ENCODE results near the gene UBA6. TPM values are rescaled to one million over a fixed set of nuclear protein-coding genes. Genes with fewer than 3 reads are reported as not detected.

The UBA6 gene
- total RNA-seq, 2 experiments from 2014 or later = 64.8 to 65.2 TPM

DNA sequence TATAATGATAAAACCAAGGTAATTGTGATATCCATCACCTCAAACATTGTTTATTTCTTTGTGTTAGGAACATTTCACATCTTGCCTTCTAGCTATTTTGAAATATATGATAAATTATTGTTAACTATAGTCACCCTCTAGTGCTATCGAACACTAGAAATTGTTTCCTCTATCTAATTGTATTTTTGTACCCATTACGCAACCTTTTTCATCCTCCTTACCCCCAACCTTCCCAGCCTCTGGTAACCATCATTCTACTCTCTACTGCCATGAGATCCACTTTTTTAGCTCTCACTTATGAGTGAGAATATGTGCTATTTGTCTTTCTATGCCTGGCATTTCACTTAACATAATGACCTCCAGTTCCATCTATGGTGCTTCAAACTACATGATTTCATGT, 3.9 kb upstream of the UBA6 start:
- POLR2A ChIA-PET = no interaction called here
- ATAC-seq (ENCODE audit: low read depth) (no peak), DNase-seq (no peak)
- Mint-ChIP-seq H3K4me1 (peaks cover 33% of the 10 kb centered on the region), H3K4me3 (no peak overlapping the region), H3K9me3 (peaks cover 17% of the 10 kb centered on the region), H3K27ac (no peak overlapping the region), H3K27me3 (no peaks in the 10 kb centered on the region), H3K36me3 (peaks cover 55% of the 10 kb centered on the region)

DNA sequence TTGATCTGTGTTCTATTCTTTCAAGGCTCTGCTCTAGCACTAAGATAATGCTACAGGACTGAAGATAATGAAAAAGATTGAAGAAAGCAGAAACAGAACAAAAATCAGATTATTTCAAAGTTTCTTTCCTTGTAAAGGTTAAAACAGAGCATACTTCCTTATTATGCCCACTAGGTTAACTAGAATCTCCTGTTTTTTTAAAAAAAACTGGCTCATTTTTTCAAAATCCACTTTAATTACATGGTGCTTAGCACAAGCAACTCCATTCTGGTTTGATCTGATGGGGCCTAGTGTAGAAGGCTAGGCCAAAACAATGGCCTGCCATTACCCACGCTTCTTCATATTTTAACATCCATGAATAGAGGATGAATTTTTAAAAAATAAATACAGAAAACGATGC, 1.2 kb upstream of the UBA6 start:
- H3K27me3 Mint-ChIP-seq = no peaks in the 10 kb centered on the region
- peak overlapping the region; percentile 98 for H3K4me3 Mint-ChIP-seq
- ATAC-seq (ENCODE audit: low read depth) = no peak
- POLR2A ChIA-PET = interaction anchor here (1.7 to 2.1 kb wide), 2 partner anchors 11 to 42 kb away, joined by 4 to 16 read pairs; no protein-coding TSS in a partner anchor
- H3K36me3 Mint-ChIP-seq = peaks cover 44% of the 10 kb centered on the region
- DNase-seq = no peak
- H3K4me1 Mint-ChIP-seq = peaks cover 51% of the 10 kb centered on the region
- peak overlapping the region; percentile 98 for H3K27ac Mint-ChIP-seq
- H3K9me3 Mint-ChIP-seq = peaks cover 15% of the 10 kb centered on the region

DNA sequence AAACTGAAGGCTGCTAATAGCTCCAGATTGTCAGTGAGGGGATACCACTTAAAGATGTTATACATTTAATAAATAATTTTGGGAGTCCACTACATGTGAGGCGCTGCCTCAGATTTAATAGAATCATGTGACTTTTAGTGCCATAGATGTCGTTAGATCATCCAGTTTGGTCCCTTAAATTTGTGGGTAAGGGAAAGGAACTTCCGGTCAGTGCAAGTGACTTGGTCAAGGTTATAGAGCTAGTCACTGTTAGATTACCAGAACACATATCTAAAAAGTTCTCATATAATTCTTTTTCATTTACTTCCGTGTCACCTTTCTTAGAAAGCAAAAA, 529 bp upstream of the UBA6 start:
- Mint-ChIP-seq H3K36me3 (peaks cover 39% of the 10 kb centered on the region), H3K4me1 (peaks cover 51% of the 10 kb centered on the region), H3K9me3 (peaks cover 12% of the 10 kb centered on the region), H3K4me3 (peak overlapping the region; percentile 98), H3K27ac (peak overlapping the region; percentile 98), H3K27me3 (no peaks in the 10 kb centered on the region)
- no peak for ATAC-seq (ENCODE audit: low read depth)
- POLR2A ChIA-PET = interaction anchor here (1.0 to 2.5 kb wide), 8 partner anchors 10 to 157 kb away, joined by 4 to 16 read pairs (median 4); partner anchors contain the start of gene CENPC
- DNase-seq = no peak

DNA sequence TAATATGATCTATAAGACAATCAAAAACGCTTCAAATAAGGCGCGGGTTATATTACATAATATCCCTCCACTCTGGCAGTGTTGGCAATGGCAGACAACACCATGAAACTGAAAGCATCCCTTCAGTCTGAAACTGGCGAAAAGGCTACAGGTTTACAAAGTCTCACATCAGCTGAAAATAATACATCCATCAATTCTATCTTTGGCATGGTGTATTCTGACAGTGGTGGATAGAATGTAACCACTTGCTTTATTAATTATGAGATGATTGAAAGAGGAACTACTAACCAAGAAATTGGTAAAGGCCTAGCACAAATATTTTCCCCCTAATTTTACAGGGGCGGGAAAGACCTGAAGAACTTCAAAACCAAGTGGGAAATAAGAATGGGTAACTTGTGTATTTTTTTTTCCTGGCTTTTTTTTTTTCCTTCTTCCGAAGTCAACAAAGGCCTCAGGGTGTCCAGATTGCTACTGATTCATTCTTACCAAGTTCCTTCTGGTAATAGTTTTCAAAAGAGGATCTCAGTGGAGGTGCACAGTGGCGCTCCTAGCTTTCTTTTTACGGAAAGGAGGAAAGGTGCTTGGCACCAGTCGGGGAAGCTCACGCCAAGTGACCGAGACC, 728 bp downstream of the UBA6 start:
- H3K27ac Mint-ChIP-seq = peak overlapping the region; percentile 98
- ATAC-seq (ENCODE audit: low read depth) (no peak), DNase-seq (no peak)
- H3K4me1 Mint-ChIP-seq = peaks cover 47% of the 10 kb centered on the region
- peaks cover 9% of the 10 kb centered on the region for H3K9me3 Mint-ChIP-seq
- H3K27me3 Mint-ChIP-seq = no peaks in the 10 kb centered on the region
- H3K4me3 Mint-ChIP-seq = peak overlapping the region; percentile 98
- H3K36me3 Mint-ChIP-seq = peaks cover 32% of the 10 kb centered on the region
- POLR2A ChIA-PET = interaction anchor here (0.7 to 2.5 kb wide), 7 partner anchors 9 to 154 kb away, joined by 3 to 16 read pairs (median 4); partner anchors contain the start of gene CENPC

DNA sequence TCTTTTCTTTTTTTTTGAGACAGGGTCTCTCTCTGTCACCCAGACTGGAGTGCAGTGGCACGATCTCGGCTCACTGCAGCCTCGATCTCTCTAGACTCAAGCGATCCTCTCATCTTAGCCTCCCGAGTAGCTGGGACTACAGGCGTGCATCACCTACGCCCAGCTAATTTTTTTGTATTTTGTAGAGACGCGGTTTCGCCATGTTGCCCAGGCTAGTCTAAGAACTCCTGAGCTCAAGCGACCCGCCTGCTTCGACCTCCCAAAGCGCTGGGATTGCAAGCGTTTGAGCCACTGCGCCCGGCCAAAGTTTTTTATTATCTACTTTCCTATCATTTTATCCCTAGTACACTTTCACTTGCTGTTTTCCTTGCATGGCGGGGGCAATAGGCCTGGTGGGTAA, 1.4 kb downstream of the UBA6 start:
- no peak for DNase-seq
- POLR2A ChIA-PET = interaction anchor here (1.6 to 2.5 kb wide), 2 partner anchors 13 to 154 kb away, joined by 4 to 14 read pairs; partner anchors contain the start of gene CENPC
- Mint-ChIP-seq H3K4me3 (peak overlapping the region; percentile 98), H3K4me1 (peaks cover 43% of the 10 kb centered on the region), H3K27ac (peak overlapping the region; percentile 98), H3K9me3 (peaks cover 5% of the 10 kb centered on the region), H3K36me3 (peaks cover 30% of the 10 kb centered on the region), H3K27me3 (no peaks in the 10 kb centered on the region)
- ATAC-seq (ENCODE audit: low read depth) = no peak

DNA sequence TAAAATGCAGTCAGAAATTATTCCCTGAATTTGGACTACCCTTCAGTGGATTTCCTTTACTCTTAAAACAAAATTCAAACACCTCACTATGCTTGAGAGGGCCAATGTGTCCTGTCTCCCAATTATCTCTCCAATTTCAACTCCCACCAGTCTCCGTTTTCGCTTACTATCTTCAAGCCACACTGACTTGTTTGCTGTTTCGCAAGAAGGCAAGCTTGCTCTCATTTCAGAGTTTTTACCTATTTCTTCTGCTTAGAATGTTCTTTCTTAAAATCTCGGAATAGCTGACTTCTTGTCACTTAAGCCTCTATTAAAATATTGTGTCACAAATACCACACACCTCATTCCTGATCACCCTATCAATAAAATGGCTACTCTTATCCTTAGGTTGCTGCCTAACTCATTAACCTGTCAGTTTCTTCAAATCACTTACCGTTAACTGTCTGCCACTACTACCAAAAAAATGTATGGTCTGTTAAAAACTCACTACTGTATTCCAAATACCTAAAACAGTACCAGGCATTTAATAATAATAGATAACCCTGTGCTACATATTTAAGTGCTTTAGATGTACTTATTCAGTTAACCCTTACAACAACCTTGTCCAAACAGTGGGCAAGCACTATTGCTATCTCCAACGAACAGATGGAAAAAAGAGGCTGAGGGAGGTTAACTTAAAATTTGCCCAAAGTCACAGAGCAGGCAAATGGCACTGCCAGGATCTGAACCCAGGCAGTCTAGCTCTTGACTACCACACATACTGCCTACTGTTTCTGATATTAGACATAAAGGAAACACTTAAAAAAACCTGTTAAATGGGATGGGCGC, 2.9 kb downstream of the UBA6 start:
- Mint-ChIP-seq H3K4me3 (no peak overlapping the region), H3K4me1 (peaks cover 33% of the 10 kb centered on the region), H3K9me3 (no peaks in the 10 kb centered on the region), H3K27me3 (no peaks in the 10 kb centered on the region), H3K36me3 (peaks cover 30% of the 10 kb centered on the region), H3K27ac (no peak overlapping the region)
- DNase-seq (no peak), ATAC-seq (ENCODE audit: low read depth) (no peak)
- POLR2A ChIA-PET = interaction anchor here (1.0 kb wide), 1 partner anchor 153 kb away, joined by 3 read pairs; the partner anchor contains the start of gene CENPC

DNA sequence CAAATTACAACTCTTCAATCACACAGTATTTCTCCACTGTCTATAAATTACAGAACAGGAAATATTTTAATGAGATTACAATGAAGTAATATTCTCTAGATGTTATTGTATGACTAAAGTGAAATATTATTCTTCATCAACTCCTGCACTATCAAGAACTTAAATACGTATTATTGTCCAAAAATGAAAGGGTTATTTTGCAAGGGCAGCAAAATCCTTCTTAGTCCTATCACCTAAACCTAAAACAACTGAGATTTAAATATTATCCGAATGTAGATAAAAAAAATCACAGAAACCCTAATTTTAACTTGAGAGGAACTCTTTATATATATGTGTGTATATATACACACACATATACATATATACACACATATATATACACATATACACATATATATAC, 4.9 kb downstream of the UBA6 start:
- peaks cover 44% of the 10 kb centered on the region for H3K36me3 Mint-ChIP-seq
- ATAC-seq (ENCODE audit: low read depth) = no peak

DNA sequence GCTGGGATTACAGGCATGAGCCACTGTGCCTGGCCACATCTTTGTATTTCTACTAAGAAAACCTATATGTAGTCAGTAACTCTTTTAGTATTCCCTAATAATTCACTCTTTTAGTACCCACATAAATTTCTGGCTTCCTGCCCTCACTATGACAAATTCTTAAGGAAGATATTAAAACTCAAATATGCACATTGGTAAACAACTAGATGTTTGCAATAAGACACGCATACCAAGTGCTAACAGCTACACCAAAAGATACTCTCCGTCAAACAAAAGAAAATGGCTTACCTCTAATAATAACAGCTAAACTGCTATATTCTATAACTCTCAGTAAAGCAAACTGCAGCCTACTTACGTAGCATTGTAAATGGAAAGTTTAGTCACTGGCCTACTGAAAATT, 6.3 kb downstream of the UBA6 start:
- Mint-ChIP-seq H3K4me3 (no peak overlapping the region), H3K4me1 (peaks cover 36% of the 10 kb centered on the region), H3K9me3 (peaks cover 8% of the 10 kb centered on the region), H3K27ac (no peak overlapping the region), H3K36me3 (peaks cover 54% of the 10 kb centered on the region), H3K27me3 (no peaks in the 10 kb centered on the region)
- ATAC-seq (ENCODE audit: low read depth) = no peak
- DNase-seq = no peak
- POLR2A ChIA-PET = interaction anchor here (0.7 kb wide), 1 partner anchor 26 kb away, joined by 3 read pairs; no protein-coding TSS in a partner anchor

More for the DNA sequence above, 4.9 kb downstream of the UBA6 start:
- H3K9me3 Mint-ChIP-seq = peaks cover 8% of the 10 kb centered on the region
- H3K4me3 Mint-ChIP-seq = no peak overlapping the region
- no peaks in the 10 kb centered on the region for H3K27me3 Mint-ChIP-seq
- H3K4me1 Mint-ChIP-seq = peaks cover 33% of the 10 kb centered on the region
- no peak for DNase-seq
- H3K27ac Mint-ChIP-seq = no peak overlapping the region
- POLR2A ChIA-PET = no interaction called here

DNA sequence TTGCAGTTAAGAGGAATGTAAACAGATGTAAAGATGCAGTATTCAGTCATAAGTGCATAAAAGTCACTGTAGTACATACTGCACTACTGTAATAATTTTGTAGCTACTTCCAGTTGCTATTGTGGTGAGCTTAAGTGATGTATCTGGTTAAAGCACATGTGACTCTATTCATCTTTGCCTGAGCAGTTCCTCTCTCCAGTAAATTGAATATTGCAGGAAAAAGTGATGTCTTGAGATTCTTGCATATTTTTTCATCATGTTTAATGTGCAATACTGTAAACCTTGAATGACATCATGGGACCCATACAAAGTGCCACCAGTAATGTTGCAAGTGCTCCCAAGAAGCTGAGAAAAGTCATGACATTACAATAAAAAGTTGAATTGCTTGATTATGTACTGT, 9.6 kb downstream of the UBA6 start:
- H3K36me3 Mint-ChIP-seq = peaks cover 56% of the 10 kb centered on the region
- ATAC-seq (ENCODE audit: low read depth) = no peak
- H3K4me1 Mint-ChIP-seq = peaks cover 25% of the 10 kb centered on the region
- no peak overlapping the region for H3K4me3 Mint-ChIP-seq
- POLR2A ChIA-PET = interaction anchor here (1.7 kb wide), 1 partner anchor 10 kb away, joined by 16 read pairs; the partner anchor contains the start of gene UBA6
- no peaks in the 10 kb centered on the region for H3K27me3 Mint-ChIP-seq
- no peak for DNase-seq
- peaks cover 8% of the 10 kb centered on the region for H3K9me3 Mint-ChIP-seq
- H3K27ac Mint-ChIP-seq = no peak overlapping the region

DNA sequence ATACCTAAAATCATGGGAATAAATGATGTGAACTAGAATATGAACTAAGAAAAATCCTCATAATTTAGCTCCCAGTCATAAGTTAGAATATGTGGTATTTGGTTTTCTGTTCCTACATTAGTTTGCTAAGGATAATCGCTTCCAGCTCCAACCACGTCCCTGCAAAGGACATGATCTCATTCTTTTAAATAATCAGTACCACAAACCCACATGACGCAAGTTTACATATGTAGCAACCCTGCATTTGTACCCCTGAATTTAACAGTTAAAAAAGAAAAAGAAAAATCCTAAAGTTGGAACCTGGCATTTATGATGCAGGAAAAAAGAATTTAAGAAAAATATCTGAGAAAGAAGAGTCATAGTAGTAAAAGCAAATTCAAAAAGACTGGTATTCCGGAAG, 13.3 kb downstream of the UBA6 start:
- Mint-ChIP-seq H3K36me3 (peaks cover 49% of the 10 kb centered on the region), H3K4me1 (peaks cover 40% of the 10 kb centered on the region), H3K27me3 (no peaks in the 10 kb centered on the region), H3K4me3 (no peak overlapping the region), H3K27ac (no peak overlapping the region), H3K9me3 (peaks cover 6% of the 10 kb centered on the region)
- no peak for DNase-seq
- POLR2A ChIA-PET = interaction anchor here (1.2 kb wide), 1 partner anchor 13 kb away, joined by 4 read pairs; the partner anchor contains the start of gene UBA6
- no peak for ATAC-seq (ENCODE audit: low read depth)

DNA sequence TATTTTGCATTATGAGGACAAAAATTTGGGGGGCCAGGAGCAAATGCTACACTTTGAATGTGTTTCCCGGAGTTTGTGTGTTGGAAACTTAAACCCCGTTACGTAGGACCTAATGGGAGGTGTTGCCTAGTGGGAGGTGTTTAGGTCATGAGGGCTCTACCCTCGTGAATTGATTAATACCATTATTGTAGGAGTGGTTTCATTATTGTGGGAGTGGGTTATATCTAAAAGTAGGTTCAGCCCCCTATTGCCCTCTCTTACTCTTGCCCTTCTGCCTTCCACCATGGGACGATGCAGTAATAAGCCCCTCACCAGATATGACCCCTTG, 15.5 kb downstream of the UBA6 start:
- peaks cover 39% of the 10 kb centered on the region for H3K4me1 Mint-ChIP-seq

DNA sequence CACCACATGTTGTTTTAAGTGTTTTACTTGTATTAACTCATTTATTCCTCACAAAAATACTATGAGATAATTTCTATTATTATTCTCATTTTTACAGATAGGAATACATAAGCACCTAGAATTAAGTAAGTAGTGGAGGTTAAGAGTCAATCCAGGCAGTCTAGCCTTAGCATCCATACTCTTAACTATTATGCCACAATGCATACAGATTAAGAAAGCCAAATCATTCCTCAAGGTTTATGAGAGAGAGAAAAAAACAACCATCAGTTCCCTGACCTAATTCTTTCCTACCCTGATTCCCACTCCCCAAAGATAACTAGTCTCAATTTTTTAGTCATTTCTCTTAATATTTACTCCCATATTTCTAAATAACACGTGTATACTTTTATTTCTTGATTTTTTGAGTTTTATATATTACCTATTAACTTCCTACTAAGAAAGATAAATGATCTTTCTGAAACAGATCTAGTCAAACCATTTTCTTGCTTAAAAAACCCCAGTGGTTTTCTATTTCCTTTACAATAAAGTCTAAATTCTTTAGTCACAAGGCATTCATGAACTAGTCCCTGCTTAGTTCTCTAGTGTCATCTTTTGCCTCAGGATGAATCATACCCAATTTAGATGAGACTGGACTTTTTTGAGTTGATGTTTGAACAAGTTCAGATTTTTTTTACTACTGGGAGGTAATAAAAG, 16.0 kb downstream of the UBA6 start:
- Mint-ChIP-seq H3K4me1 (peaks cover 39% of the 10 kb centered on the region), H3K4me3 (peak overlapping the region; percentile 32), H3K27me3 (no peaks in the 10 kb centered on the region), H3K9me3 (no peaks in the 10 kb centered on the region), H3K27ac (peak overlapping the region; percentile 47), H3K36me3 (peaks cover 38% of the 10 kb centered on the region)
- POLR2A ChIA-PET = no interaction called here
- ATAC-seq (ENCODE audit: low read depth) (no peak), DNase-seq (no peak)

More for the DNA sequence above, 15.5 kb downstream of the UBA6 start:
- DNase-seq (no peak), ATAC-seq (ENCODE audit: low read depth) (no peak)
- POLR2A ChIA-PET = no interaction called here
- Mint-ChIP-seq H3K27me3 (no peaks in the 10 kb centered on the region), H3K9me3 (no peaks in the 10 kb centered on the region), H3K27ac (peak overlapping the region; percentile 35), H3K36me3 (peaks cover 41% of the 10 kb centered on the region), H3K4me3 (peak overlapping the region; percentile 32)

DNA sequence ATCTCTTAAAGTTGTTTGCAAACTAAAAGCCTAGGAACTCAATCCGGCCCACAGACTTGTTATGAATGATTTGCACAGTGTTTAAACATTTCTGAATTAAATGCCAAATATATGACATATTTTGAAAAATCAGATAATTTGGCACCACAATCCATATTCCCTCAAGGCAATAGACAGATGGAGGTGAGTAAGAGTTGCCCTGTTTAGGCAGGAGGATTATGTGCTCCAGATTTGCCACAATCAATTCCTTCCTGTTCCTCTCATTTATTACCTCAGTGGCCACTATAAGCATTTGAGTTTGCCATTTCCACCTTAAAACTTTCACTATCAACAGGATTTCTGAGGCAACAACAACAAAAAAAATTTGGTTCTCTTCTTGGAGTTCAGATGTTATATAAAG, 18.7 kb downstream of the UBA6 start:
- H3K27me3 Mint-ChIP-seq = no peaks in the 10 kb centered on the region
- H3K36me3 Mint-ChIP-seq = peaks cover 35% of the 10 kb centered on the region
- no peak overlapping the region for H3K27ac Mint-ChIP-seq
- no peak for ATAC-seq (ENCODE audit: low read depth)
- H3K4me3 Mint-ChIP-seq = no peak overlapping the region
- H3K9me3 Mint-ChIP-seq = no peaks in the 10 kb centered on the region
- no peak for DNase-seq
- peaks cover 33% of the 10 kb centered on the region for H3K4me1 Mint-ChIP-seq
- POLR2A ChIA-PET = no interaction called here

Data from activated naive CD8-positive, alpha-beta T cell treated with anti-CD3 and anti-CD28 coated beads, Interleukin-2, amount 10 ng/mL, durations not matched to agents 7 days and 5 days (primary cell).